Caki2 (cell line): ENCODE measurements around the gene NID1. TPM values are rescaled to one million over a fixed set of nuclear protein-coding genes. Genes with fewer than 3 reads are reported as not detected.
"Not testable (repeated sequence)": the region's sequence is repeated elsewhere in the genome, so short reads cannot be mapped to it uniquely, and the experiment has no call there.

Experiments
- DNase-seq: peaks from one replicate; pipeline ENCODE4 v3.0.0-alpha.2; 2015; ENCODE audit warnings: low read depth
- in situ Hi-C: cut with HindIII; loops from 2 replicates; pipeline ENCODE4 v1.10.0; 2016; ENCODE audit warnings: low sequenced_read_pairs, low pct_unique_long_range_greater_than_20kb, mixed read lengths
- total RNA-seq: library from RNA; depleted of rRNA; stranded (reverse); fragments of >200 nt; shearing (Covaris generic); gene quantifications from 2 replicates; pipeline ENCODE4 v1.2.3, GENCODE V29; 2014; ENCODE audit warnings: low replicate concordance

NID1 gene
- total RNA-seq, 1 experiment from 2014 or later, result 0.37 TPM

- in situ Hi-C loops, result not testable (repeated sequence)
- DNase-seq, result peak; percentile 77
Observed at GRCh38 chr1:236096660-236097482, 32.0 kb upstream of the NID1 start.

GRCh38 chr1:236095705-236096520 lies 31.0 kb upstream of the NID1 start:
- in situ Hi-C loops, result no loop called here
- DNase-seq, result no peak

- no peak for DNase-seq
- in situ Hi-C loops, result no loop called here
Observed at GRCh38 chr1:236092899-236093298, 28.0 kb upstream of the NID1 start.

- in situ Hi-C loops, result no loop called here
- no peak for DNase-seq
Observed at GRCh38 chr1:236091933-236092318, 27.0 kb upstream of the NID1 start.

- in situ Hi-C loops, result no loop called here
- DNase-seq, result no peak
Observed at GRCh38 chr1:236090741-236091147, 25.9 kb upstream of the NID1 start.

- in situ Hi-C loops, result no loop called here
- DNase-seq, result no peak
Observed at GRCh38 chr1:236089046-236089773, 24.3 kb upstream of the NID1 start.

GRCh38 chr1:236086537-236086936 lies 21.6 kb upstream of the NID1 start:
- in situ Hi-C loops, result no loop called here
- DNase-seq, result no peak

- in situ Hi-C loops, result no loop called here
- no peak for DNase-seq
Observed at GRCh38 chr1:236085545-236086159, 20.8 kb upstream of the NID1 start.

GRCh38 chr1:236084386-236084730 lies 19.5 kb upstream of the NID1 start:
- no peak for DNase-seq
- in situ Hi-C loops, result no loop called here

- in situ Hi-C loops, result no loop called here
- no peak for DNase-seq
Observed at GRCh38 chr1:236083650-236084385, 18.9 kb upstream of the NID1 start.

- in situ Hi-C loops, result no loop called here
- no peak for DNase-seq
Observed at GRCh38 chr1:236082526-236082925, 17.6 kb upstream of the NID1 start.

GRCh38 chr1:236081546-236082227 lies 16.8 kb upstream of the NID1 start:
- in situ Hi-C loops, result no loop called here
- DNase-seq, result no peak

GRCh38 chr1:236079703-236080102 lies 14.8 kb upstream of the NID1 start:
- DNase-seq, result no peak
- in situ Hi-C loops, result no loop called here

- no peak for DNase-seq
- in situ Hi-C loops, result no loop called here
Observed at GRCh38 chr1:236078993-236079392, 14.1 kb upstream of the NID1 start.

- DNase-seq, in situ Hi-C loops: not testable (repeated sequence)
Observed at GRCh38 chr1:236078077-236078476, 13.2 kb upstream of the NID1 start.

GRCh38 chr1:236075848-236076247 lies 11.0 kb upstream of the NID1 start:
- in situ Hi-C loops, result no loop called here
- DNase-seq, result no peak

- in situ Hi-C loops, result no loop called here
- DNase-seq, result no peak
Observed at GRCh38 chr1:236073307-236073897, 8.5 kb upstream of the NID1 start.
